Measurements from ENCODE around the gene SMARCD1.

- TF ChIP-seq CTCF (IDR thresholded peaks at IDR 0.05 in 8 of 11, conservative IDR thresholded peaks at IDR 0.05 in 3 of 11) (no peak), POLR2A (IDR thresholded peaks at IDR 0.05) (no peak)
Observed at GRCh38 chr12:50060120-50060468, 25.0 kb upstream of the SMARCD1 start.
